ENCODE data around the gene RRP8.
A peak's percentile ranks its signal among the peaks of the same experiment; 100 is the strongest.

The RRP8 gene

DNA sequence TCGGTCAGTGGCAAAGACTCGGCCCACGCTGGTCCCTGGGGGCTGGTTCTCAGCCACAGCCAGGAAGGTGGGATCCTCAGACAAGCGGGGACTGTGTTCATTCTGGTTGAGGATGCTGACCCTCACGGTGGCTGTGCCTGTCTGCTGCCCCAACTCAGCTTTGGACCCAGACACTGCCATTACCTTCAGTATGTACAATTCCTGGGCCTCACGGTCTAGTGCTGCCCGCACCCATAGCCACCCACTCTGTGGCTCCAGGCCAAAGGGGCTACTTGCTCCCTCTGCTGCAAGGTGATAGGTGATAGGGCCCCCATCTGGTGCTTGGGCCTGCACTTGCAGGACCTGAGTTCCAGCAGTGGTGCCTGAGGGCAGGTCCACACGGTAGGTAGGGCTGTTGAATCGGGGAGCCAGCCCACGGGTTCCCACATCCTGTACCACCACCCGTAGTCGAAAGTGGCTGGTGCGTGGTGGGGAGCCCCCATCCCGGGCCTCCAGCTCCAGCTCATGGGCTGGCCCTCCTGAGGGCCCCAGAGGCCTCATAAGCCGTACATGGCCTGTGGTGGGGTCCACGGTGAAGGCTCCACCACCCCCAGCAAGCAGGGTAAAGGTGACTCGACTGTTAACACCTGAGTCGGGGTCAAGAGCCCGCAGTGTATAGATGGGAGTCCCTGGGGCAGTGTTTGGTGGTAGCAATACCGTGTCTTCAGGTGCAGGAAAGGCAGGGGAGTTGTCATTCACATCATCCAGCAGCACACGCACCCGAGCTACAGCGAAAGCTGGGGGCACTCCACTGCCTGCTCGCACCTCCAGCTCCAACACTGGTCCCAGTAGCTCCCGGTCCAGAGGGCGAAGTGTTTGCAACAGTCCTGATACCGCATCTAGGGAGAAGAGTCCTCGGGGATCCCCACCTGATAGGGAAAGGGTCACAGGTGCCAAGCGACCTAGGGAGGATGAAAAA, 29.0 kb upstream of the RRP8 start:
- DNase-seq, result no peak

DNA sequence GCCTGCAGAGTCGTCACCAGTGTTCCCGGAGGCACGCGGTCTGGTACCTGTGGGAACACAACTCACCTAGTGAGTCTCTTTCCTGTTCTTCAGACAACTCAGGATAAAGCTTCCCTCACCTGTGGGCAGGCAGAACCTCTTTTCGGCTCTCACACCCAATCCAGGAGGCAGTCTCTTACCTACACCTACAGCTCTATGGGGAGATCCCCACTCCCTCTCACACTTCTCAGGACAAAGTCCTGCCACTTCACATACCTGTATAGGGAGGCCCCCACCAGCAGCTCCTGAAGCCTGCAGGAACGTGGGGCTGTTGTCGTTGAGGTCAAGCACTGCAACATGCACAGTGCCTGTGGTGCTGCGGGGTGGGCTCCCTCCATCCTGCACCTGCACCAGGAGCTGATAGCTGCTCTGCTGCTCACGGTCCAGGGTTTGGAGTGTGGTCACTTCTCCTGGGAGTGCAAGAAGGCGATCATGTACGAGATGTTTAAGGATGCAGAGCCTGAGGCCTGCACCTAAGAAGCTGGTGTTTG, 28.0 kb upstream of the RRP8 start:
- DNase-seq, result no peak

DNA sequence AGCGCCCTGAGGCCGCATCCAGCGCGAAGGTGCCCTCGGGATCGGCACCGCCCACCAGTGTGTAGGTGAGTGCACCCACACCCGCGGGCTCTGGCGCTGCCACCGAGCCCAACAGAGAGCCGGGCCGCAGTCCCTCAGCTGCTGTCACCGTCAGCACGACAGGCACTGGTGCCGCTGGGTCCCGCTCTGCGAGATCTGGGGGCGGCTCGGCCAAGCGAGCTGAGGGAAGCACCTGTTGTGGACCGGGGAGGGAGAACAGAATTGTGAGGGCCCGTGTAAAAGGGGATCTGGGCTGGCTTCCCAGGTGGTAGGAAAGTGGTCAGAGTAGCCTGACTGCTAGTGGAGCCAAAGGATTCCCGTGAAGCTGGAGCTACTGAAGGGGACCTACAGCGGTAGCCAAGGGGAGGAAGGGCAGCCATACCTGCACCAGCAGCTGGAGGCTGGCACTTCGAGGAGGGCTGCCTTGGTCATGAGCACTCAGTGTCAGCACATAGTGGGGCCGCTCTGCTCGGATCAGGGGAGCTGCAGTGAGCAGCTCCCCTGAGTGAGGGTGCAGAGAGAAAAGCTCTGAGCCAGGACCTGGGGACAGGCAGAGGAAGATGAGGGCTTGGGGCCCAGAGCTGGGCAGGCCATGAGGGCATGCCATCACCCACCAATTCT, 27.3 kb upstream of the RRP8 start:
- DNase-seq, result no peak

DNA sequence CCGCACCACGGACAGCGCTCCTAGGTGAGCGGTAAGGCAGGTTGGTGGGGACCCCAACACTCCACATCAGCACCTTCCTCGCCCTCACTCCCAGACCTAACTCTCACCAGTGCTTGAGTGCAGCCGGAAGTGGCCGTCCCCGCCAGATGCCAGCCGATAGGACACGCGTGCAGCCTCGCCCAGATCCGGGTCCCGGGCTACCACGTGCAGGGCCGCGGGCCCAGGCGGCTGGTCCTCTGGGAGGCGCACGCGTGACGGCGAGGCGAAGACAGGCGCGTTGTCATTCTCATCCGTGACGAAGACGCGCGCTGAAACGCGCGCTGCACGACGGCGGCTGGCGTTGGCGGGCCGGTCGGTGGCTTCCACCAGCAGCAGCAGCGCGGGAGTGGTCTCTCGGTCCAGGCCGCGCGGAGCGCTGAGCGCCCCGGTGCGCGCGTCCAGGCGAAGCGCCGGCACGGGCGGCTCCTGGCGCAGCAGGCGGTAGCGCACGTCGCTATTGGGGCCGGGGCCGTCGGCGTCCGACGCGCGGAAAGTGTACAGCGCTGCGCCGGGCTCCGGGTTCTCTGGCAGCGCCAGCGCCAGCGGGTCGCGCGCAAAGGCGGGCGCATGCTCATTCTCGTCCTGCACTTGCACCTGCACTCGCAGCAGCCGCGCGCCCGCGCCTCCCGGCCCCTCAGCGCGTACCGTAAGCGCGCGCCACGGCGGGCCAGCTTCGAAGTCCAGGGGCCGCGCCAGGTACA, 26.6 kb upstream of the RRP8 start:
- DNase-seq, result no peak

DNA sequence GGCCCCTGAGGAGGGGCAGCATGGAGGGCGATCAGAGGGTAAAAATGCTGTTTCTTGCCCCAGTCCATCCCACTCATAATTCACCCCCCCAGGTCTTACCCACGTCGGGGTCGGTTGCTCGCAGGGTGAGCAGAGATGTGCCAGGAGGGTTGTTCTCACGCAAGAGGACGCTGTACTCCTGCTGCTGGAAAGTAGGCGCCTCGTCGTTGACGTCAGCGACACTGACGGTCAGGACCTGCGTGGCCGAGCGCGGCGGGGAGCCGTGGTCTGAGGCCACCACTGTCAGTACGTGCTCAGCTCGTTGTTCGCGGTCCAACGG, 26.1 kb upstream of the RRP8 start:
- no peak for DNase-seq

- no peak for DNase-seq
Observed at GRCh38 chr11:6628526-6628925, 25.1 kb upstream of the RRP8 start.

DNA sequence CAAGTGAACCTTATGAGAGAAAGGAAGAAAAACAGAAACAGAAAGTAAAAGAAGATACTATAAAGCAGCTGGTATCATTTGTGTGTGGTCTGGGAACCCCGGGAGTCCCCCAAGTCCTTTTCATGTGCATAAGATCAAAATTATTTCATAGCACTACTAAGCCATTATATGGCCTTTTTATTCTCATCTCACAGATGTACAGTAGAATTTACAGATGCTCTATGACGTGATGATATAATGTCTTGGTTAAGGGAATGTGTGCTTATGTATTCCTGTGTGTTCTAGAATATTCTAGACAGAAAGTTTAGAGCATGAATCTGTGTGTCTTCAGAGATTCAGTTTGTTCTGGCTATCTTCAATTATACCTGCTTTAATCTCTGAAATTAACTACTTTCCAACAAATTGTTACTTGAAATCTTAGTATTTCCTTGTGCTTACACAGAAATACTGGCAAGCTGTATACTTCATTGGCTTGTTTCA, 24.4 kb upstream of the RRP8 start:
- DNase-seq, result no peak

DNA sequence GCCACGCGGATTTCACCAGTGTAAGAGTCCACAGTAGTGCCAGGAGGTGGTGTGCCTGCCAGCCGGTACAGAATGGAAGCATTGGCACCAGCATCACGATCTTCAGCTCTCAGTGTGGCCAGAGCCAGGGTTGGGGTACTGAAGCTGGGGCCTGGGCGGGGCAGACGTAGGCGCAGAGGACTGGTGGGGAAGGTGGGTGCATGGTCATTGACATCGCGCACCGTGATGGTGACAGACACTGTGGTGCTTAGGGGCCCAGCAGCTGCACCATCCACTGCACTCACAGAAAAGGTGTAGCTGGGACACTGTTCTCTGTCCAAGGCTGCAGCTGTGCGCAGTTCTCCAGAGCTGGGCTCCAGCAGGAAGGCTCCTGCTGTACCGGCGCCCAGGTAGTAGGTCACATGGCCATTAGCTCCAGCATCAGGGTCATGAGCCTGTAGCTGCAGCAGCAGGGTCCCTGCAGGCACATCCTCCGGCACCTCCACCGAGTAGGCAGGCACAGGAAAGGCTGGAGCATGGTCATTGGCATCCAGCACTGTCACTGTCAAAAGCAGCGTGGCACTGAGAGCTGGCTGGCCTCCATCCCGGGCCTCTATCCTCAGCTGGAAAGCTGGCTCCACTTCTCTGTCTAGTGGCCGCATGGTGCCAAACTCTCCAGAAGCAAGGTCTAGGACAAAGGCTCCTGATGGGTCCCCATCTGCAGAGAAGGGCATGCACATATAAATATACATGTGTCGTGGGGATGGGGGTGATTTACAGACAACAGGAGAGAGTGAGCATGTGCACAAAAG, 23.8 kb upstream of the RRP8 start:
- DNase-seq, result no peak

DNA sequence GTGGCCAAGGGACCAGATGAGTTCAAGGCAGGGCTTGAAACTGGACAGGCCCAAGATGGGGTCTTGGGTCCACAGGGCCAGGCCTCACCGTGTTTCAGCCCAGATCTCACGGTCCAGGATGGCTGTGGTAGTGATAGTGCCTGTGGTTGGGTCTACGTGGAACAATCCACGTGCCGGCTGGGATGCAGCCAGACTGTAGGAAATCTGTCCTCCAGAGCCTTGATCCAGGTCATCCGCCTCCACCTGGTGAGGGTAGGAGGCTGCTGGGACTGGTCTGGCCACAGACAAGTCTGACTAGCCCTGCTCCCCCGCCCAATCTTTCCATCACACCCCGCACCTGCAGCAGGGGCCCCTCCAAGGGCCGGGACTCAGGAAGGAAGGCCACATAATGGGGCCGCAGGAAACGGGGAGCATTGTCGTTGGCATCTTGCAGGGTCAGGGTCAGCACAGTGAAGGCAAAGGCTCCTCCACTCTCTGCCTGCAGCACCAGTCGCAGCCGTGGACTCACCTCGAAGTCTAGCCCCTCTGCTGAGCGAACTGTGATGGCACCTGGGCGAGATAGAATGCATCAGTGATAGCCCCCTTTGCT, 22.5 kb upstream of the RRP8 start:
- no peak for DNase-seq

DNA sequence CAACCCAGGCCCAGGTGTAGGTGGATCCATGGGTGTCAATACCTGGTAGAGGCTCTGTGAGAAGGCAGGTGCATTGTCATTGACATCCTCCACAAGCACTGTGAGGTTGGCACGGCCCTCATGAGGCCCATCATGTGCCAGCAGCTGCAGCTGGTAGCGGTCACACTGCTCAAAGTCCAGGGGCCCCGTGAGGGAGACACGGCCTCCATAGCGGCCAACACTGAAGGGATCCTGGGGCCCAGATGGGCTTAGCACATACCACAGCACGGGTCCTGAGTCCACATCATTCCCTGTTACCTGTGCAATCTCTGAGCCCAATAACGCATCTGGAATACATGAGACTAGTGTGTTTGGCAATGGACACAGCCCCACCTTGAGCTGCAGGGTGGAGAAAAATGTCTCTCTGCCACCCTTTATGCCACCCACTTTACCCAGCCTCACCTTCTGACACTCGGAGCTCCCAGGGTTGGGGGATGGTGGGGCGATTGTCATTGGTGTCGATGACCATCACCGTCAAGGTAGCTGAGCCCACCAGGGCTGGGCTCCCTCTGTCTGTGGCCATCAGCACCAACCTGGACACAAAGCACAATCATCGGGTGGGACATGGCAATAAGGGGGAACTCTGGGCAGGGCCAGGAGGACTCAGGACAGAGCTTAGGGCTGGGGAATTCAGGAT, 21.9 kb upstream of the RRP8 start:
- no peak for DNase-seq

GRCh38 chr11:6623391-6624363, 20.3 kb upstream of the RRP8 start:
- no peak for DNase-seq

GRCh38 chr11:6622261-6623171, 19.1 kb upstream of the RRP8 start:
- no peak for DNase-seq

- no peak for DNase-seq
Observed at GRCh38 chr11:6621711-6622211, 18.3 kb upstream of the RRP8 start.

- DNase-seq, result no peak
Observed at GRCh38 chr11:6620636-6621035, 17.2 kb upstream of the RRP8 start.

- DNase-seq, result peak; percentile 89
Observed at GRCh38 chr11:6619004-6619745, 15.8 kb upstream of the RRP8 start, which contains the start of gene TPP1. Gene TPP1, minus strand, starts transcription at chr11:6619422. Its CDS starts 22 bp downstream, at chr11:6619400.

- peak; percentile 58 for DNase-seq
Observed at GRCh38 chr11:6618117-6619003, 14.9 kb upstream of the RRP8 start.

- DNase-seq, result no peak
Observed at GRCh38 chr11:6617315-6617781, 13.9 kb upstream of the RRP8 start.
